ENCODE measurements around the gene MRPS22.
"Not testable (repeated sequence)": the region's sequence is repeated elsewhere in the genome, so short reads cannot be mapped to it uniquely, and the experiment has no call there.

The MRPS22 gene

GRCh38 chr3:139338405-139338804 is 5.4 kb upstream of the MRPS22 start:
- DNase-seq (ENCODE audit: low read depth in 2 of 2) = no peak

- DNase-seq (ENCODE audit: low read depth in 2 of 2) = no peak
Observed at GRCh38 chr3:139339219-139339906, 4.5 kb upstream of the MRPS22 start.

DNA sequence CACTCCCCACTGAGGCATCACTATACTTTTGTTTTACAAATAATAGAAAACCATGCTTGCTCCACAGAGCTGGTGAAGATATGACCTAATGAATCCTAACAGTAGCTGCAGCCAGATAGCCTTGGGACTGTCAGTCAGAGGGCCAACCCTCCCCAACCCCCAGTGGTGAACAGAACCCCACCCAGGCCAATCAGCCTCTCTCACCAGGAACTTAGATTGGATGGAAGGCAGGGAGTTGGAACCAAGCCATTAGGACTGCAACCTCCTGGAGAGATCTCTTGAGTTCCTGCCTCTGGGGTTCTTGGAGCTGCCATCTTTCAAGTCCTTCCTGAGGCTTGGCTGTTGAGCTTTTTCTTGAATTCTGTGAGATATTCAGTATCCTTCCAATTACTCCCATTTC is 3.0 kb upstream of the MRPS22 start:
- DNase-seq (ENCODE audit: low read depth in 2 of 2) = no peak

GRCh38 chr3:139342054-139342453 is 1.8 kb upstream of the MRPS22 start:
- no peak for DNase-seq (ENCODE audit: low read depth in 2 of 2)

- no peak for DNase-seq (ENCODE audit: low read depth in 2 of 2)
Observed at GRCh38 chr3:139346771-139347170, 3.0 kb downstream of the MRPS22 start.

DNA sequence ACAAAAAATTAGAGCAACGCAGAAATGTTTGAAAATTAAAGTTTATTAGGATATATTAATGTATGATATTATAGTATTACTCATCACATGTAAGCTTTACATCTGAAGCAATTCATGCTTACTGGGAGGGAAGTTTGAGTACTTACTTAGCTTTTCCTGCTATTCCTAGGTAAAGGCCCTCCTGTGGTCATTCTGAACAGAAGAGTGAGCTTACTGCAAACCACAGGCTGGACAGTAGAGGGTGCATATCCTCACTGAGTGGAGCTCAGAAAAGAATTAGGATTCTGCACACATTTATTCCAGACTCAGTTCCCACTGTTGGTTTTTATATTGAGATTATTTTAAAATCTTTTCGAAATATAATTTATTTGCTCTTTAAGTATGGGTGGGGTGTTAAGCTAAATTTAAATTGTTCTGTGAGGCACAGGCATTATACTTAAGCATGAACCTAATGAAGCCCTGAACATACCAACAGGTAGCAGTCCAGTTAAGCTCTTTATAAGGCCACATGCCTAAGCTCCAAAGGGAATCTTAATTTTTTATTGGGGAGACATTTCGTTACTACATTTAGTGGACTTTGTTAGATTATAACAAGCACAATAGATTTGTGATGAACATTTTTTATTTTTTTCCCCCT is 10.2 kb downstream of the MRPS22 start:
- no peak for DNase-seq (ENCODE audit: low read depth in 2 of 2)

DNA sequence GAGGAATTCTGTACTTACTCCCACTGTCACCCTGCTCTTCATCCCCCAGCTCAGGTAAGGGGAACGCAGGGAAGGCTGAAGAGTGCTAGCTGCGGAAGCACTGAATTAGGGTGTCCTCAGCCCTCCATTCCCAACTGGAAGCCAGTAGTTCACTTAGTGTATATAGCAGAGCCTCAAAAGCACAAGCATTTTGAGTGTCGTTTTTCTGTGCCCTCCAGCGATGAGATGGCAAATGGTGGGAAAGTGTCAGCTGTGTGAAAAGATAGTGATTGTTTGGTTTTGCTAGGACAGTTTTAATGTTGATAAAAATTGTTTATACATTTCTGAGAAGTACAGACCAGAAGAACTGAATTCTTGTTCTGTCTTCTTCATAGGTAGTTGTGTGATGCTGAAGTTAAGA is 10.8 kb downstream of the MRPS22 start:
- no peak for DNase-seq (ENCODE audit: low read depth in 2 of 2)

- no peak for DNase-seq (ENCODE audit: low read depth in 2 of 2)
Observed at GRCh38 chr3:139355476-139355875, 11.7 kb downstream of the MRPS22 start.

- DNase-seq (ENCODE audit: low read depth in 2 of 2) = no peak
Observed at GRCh38 chr3:139355891-139356290, 12.1 kb downstream of the MRPS22 start.

- DNase-seq (ENCODE audit: low read depth in 2 of 2) = no peak
Observed at GRCh38 chr3:139357899-139358298, 14.1 kb downstream of the MRPS22 start.

DNA sequence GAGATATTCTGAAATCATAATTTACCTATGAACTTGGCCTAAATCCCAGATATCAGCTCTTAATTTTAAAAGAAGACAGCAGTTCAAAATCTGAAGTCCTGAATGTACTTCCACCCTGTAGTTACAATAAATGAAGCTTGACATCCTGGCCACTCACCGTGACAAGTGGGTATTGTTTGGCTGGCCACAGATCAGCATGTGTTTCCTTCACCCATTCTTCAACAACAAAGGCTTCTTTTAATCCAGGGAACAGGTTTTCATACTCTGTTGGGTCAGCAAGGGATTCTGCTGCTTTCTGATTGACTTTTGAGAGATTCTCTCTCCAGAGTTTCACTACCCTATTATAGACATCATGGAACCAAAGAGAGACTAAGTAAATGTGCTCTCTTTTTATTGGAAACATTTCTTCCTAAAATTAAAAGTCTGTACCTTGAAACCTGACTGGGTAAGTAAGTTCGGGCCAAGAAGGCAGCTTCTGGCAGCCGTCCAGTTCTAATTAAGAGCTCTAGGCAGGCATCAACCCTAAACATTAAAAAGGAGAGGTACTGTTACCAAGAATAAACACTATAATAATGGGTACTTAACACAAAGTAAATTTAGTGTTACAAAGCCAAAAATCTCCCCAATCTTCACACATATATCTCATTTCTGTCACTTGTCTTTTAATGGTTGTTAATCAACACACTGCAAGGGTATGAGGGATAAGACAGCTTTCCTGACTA is 15.2 kb downstream of the MRPS22 start:
- no peak for DNase-seq (ENCODE audit: low read depth in 2 of 2)

GRCh38 chr3:139361276-139361675 is 17.5 kb downstream of the MRPS22 start:
- DNase-seq (ENCODE audit: low read depth in 2 of 2) = no peak

DNA sequence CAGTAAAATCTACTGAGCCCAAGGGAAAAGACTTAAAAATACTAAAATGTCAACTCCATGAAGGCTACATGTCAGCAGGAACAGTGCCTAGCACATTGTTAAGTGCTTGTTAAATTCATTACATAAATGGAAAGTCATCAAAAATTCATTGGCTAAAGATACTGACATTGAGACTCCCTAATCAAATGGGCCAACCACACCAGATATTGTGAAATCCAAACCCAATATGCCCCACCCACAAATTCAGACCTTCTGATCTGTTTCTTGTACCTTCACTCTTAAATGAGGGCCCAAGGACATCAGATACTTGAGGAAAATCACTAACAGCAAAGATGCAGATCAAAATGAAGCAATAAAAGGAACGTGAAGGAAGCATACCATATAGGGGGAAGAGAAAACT is 20.7 kb downstream of the MRPS22 start:
- no peak for DNase-seq (ENCODE audit: low read depth in 2 of 2)

DNA sequence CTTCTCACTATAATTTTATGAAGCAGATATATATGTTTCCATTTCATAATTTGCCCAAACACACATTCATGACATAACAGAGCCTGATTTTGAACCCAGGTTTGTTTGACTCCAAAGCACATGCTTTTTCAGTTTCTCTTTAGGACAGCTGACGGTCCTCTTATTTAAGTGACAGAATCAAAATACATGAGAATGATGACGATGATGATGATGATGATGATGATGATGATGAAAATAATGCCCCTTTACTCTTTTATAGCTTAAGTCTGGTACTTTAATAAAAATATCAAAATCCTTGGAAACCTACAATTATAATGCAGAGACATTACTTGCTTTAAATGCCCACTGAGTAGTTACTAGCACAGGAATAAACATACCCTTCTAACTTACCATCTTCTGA is 30.3 kb downstream of the MRPS22 start:
- no peak for DNase-seq (ENCODE audit: low read depth in 2 of 2)

GRCh38 chr3:139377378-139377777 is 33.6 kb downstream of the MRPS22 start:
- DNase-seq (ENCODE audit: low read depth in 2 of 2) = no peak

DNA sequence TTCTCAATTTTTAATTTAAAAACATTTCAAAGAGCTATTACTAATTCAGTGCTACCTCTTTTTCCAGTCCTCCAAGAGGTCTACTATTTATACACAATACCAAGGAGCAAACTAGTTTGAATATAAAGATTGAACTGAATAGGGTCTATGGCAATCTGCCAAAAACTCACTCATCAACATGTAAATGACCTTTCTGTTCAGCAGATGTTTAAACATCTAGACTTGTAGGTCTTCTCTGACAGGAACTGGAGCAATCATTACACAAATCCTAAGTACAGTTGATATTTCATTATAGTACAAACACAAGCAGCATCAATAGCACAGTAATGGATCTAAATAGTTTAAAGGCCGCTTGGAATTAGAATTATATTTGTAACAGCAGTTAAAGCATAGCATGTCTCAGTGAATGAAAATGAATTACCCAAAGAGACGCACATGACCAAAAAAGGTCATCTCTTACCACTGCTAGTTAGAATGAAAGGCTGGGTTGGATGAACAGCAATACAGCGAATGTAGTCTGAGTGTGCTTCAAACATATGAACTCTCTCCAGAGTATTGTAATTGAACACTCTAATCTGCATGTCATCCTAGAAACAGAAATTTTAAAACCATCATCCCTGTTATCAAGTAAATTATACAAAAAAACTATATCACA is 34.9 kb downstream of the MRPS22 start:
- DNase-seq (ENCODE audit: low read depth in 2 of 2) = no peak

GRCh38 chr3:139380575-139380974 is 36.8 kb downstream of the MRPS22 start:
- DNase-seq (ENCODE audit: low read depth in 2 of 2) = no peak

DNA sequence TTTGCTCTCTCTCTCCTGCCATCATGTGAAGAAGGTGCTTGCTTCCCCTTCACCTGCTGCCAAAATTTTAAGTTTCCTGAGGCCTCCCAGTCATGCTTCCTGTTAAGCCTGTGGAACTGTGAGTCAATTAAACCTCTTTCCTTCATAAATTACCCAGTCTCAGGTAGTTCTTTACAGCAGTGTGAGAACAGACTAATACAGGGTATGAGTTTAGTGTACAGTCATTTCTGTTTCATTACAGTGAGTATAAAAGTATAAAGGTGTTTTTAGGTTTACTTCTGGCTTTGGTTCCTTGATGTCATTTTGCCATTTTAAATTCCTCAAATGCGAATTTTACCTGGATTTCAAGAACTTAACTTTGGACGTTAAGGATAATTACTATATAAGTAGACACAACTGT is 38.5 kb downstream of the MRPS22 start:
- not testable (repeated sequence) for DNase-seq (ENCODE audit: low read depth in 2 of 2)

GRCh38 chr3:139388077-139388476 is 44.3 kb downstream of the MRPS22 start:
- no peak for DNase-seq (ENCODE audit: low read depth in 2 of 2)

DNA sequence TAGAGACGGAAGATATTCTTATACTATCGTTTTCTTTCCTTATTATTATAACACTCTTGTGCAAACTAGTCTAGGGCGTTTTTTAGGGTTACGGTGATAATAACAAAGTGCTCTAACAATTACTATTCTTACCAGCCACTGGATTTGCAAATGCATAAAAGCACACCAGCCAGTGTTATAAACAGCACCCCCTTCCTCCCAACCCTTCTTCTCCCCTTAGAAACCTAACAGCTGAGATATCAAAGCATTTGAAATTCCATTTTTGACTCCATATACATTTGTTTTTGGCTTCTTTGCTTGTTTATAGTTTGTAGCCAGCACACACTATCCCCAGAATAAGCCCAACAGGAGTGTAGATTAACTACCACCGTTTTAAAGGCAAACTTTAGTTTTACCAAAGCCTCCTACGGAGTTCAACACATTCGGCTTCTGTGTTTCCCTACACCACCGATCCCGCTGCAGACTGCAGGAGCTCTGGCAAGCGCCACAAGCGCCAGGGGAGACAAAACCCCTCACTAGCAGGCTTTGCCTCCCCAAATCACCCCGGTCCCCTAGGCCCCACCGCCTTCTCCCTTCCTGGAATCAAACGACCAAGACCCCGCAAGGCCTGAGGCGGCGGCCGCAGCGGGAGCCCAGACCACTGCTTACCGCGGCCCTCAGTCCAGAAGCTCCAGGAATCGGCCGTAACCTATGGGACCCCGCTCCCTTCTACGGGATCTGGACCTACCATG is 45.2 kb downstream of the MRPS22 start:
- DNase-seq (ENCODE audit: low read depth in 2 of 2) = peak in 1 of 2 donors; percentile 5

DNA sequence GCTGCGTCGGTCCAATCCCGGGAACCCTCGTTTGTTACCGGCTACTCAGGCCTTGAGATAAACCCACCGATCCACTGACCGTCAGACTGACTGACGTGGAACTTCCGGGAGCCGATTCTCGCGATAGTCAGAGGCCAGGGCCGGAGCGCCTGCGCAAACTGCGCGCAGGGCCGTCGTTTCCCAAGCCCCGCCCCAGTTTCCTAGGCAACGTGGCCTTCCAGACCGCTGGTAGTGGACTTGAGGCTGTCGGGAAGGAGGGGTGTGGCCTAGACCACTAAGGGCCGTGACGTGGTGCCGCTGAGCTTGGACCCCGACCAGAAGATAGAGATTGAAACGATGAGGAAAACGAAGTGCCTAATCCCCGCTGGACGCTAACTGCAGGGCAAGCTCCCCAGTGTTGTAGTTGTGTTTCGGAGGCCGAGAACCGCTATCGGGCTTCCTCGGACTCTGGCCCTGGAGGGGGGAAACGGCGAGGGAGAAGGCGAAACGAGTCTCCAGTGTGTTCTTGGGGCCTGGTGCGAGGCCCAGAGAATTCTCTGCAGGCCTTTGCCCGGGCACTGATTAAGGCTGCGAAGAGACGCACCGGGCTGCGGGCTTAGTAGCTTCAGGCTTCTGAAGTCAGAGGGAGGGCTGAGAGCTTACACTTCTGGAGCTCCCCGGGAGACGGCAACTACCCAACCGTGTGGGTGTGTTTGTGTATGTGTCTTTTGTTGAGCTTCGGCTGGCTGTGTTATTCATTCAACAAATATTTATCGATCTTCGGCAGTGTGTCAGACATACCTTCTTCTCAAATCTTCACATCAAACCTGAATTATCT is 45.9 kb downstream of the MRPS22 start, which contains the start of gene COPB2:
Gene COPB2 (minus strand): TSS at position 96 of the 817 bp plus-strand sequence. CDS start 97 bp downstream, outside the sequence.
- DNase-seq (ENCODE audit: low read depth in 2 of 2) = peak; percentile 91 to 98

Measured in stimulated activated CD4-positive, alpha-beta T cell treated with anti-CD3 and anti-CD28 coated beads, Interleukin-1b, Interleukin-23, amount 100 ng/mL, for 4 hours (primary cell).